ENCODE data around the gene PRCC.

- no peak for TF ChIP-seq CTCF (IDR thresholded peaks at IDR 0.05)
- no peak for TF ChIP-seq POLR2A (IDR thresholded peaks at IDR 0.05)
Observed at GRCh38 chr1:156794506-156795373, 27.4 kb downstream of the PRCC start.

Measured in uterus (tissue), 2 donors.